ENCODE measurements around the gene TEAD3. TPM values are rescaled to one million over a fixed set of nuclear protein-coding genes. Genes with fewer than 3 reads are reported as not detected.

Gene TEAD3
- total RNA-seq, 4 donors from 2014 or later = 10.2 to 107 (median 17.2) TPM

- intact Hi-C loops (cut with DNase I; ENCODE audit: low total_unique reads) = no loop called here
- TF ChIP-seq CTCF (IDR thresholded peaks at IDR 0.05) (no peak), POLR2A (IDR thresholded peaks at IDR 0.05) (no peak)
- peak within 1 kb of the TSS; percentile 7 to 27 for H3K4me3 ChIP-seq
- DNase-seq = no peak
- no peak within 1 kb of the TSS for H3K27ac ChIP-seq
- H3K27me3 ChIP-seq = no peaks in the 10 kb centered on the region
- H3K9me3 ChIP-seq = no peaks in the 10 kb centered on the region
- peaks cover 0 to 8% of the 10 kb centered on the region in 2 donors for H3K4me1 ChIP-seq
- H3K36me3 ChIP-seq = no peaks in the 10 kb centered on the region
Measured at GRCh38 chr6:35512740-35513139, 15.9 kb upstream of the TEAD3 start, which contains the start of gene TULP1. TULP1 (minus strand) TSS chr6:35512896; CDS start chr6:35512858, 38 bp downstream.

- no peak for DNase-seq
- no peak overlapping the region for H3K27ac ChIP-seq
- H3K9me3 ChIP-seq = no peaks in the 10 kb centered on the region
- peak overlapping the region in 1 of 2 donors; percentile 27 for H3K4me3 ChIP-seq
- no peaks in the 10 kb centered on the region for H3K36me3 ChIP-seq
- TF ChIP-seq CTCF (IDR thresholded peaks at IDR 0.05) (no peak), POLR2A (IDR thresholded peaks at IDR 0.05) (no peak)
- intact Hi-C loops (cut with DNase I; ENCODE audit: low total_unique reads) = no loop called here
- H3K4me1 ChIP-seq = peaks cover 0 to 8% of the 10 kb centered on the region in 2 donors
- H3K27me3 ChIP-seq = no peaks in the 10 kb centered on the region
Measured at GRCh38 chr6:35512006-35512405, 15.1 kb upstream of the TEAD3 start.

DNA sequence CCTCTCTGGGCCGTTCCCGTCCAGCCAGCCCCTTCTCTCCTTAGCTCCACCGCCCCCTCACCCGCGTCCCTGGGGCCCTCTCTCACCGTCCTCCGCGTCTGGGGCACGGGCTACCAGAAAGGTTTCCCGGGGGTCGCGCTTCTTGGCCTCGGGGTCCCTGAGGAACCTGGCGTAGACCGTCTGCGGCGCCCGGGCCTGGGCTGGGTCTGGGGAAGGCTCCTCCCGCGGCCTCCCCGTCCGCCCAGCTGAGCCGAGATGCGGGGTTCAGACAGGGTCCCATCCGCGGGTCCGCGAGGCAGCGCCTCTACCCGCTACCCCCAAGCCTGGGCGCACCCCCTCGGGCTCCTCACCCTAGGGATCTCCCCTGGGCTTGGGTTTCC is 14.7 kb upstream of the TEAD3 start:
- no peak overlapping the region for H3K27ac ChIP-seq
- no peaks in the 10 kb centered on the region for H3K36me3 ChIP-seq
- no peak for TF ChIP-seq POLR2A (IDR thresholded peaks at IDR 0.05)
- TF ChIP-seq CTCF (IDR thresholded peaks at IDR 0.05) = no peak
- DNase-seq = no peak
- no peaks in the 10 kb centered on the region for H3K9me3 ChIP-seq
- H3K4me1 ChIP-seq = peaks cover 0 to 8% of the 10 kb centered on the region in 2 donors
- intact Hi-C loops (cut with DNase I; ENCODE audit: low total_unique reads) = no loop called here
- peak overlapping the region; percentile 7 to 27 for H3K4me3 ChIP-seq
- no peaks in the 10 kb centered on the region for H3K27me3 ChIP-seq

DNA sequence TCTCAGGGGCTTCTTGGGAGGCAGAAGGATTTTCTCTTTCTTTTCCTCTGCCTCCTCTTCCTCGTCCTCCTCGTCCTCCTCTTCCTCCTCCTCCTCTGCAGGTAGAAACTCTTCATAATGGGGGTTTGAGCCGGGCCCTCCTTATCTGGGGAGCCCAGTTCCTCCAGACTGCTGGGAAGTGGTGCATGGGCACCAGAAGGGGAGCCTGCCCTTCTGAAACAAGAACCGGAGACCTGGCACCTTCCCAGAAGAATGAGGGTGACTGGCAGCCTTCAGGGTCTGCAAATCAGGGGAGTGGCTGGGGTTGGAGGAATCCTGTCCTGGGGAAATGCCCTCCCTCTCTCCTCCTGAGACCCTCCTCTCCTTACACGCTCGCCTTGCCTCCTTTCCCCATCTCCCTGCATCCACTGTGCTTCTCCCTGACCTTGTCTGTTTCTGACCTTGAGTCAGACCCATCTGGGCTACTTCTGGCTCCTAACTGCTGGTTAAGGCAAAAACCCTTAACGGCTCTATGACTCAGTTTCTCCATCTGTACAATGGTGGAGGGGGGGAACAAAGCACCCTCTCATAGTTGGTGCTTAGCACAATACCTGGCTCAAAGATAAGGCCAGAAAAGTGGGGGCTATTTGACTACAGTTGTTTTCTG is 14.2 kb upstream of the TEAD3 start:
- intact Hi-C loops (cut with DNase I; ENCODE audit: low total_unique reads) = no loop called here
- H3K4me1 ChIP-seq = peaks cover 0 to 8% of the 10 kb centered on the region in 2 donors
- no peak overlapping the region for H3K27ac ChIP-seq
- no peaks in the 10 kb centered on the region for H3K9me3 ChIP-seq
- DNase-seq = no peak
- TF ChIP-seq POLR2A (IDR thresholded peaks at IDR 0.05) = no peak
- TF ChIP-seq CTCF (IDR thresholded peaks at IDR 0.05) = no peak
- no peaks in the 10 kb centered on the region for H3K27me3 ChIP-seq
- no peaks in the 10 kb centered on the region for H3K36me3 ChIP-seq
- H3K4me3 ChIP-seq = no peak overlapping the region

- H3K9me3 ChIP-seq = no peaks in the 10 kb centered on the region
- no peak for DNase-seq
- H3K27me3 ChIP-seq = no peaks in the 10 kb centered on the region
- peaks cover 0 to 8% of the 10 kb centered on the region in 2 donors for H3K4me1 ChIP-seq
- intact Hi-C loops (cut with DNase I; ENCODE audit: low total_unique reads) = no loop called here
- H3K27ac ChIP-seq = no peak overlapping the region
- H3K36me3 ChIP-seq = no peaks in the 10 kb centered on the region
- no peak for TF ChIP-seq CTCF (IDR thresholded peaks at IDR 0.05)
- no peak for TF ChIP-seq POLR2A (IDR thresholded peaks at IDR 0.05)
- no peak overlapping the region for H3K4me3 ChIP-seq
Measured at GRCh38 chr6:35508542-35508941, 11.7 kb upstream of the TEAD3 start.
